Activated CD4-positive, alpha-beta memory T cell treated with anti-CD3 and anti-CD28 coated beads for 36 hours (primary cell): ENCODE measurements around the gene CCDC34. TPM values are rescaled to one million over a fixed set of nuclear protein-coding genes. Genes with fewer than 3 reads are reported as not detected.

ENCODE experiments used
- CTCF ChIA-PET: fragments of 350-600 bp; sonication (Branson Sonifier 250); formaldehyde crosslinking; loops from one replicate; lab custom pipeline; 2021; ENCODE audit warnings: antibody characterized with exemption, inconsistent platforms; lab: Charles Lee
- POLR2A ChIA-PET: fragments of 350-600 bp; sonication (Branson Sonifier 250); formaldehyde crosslinking; loops from one replicate; lab custom pipeline; 2021; ENCODE audit warnings: antibody characterized with exemption; lab: Charles Lee
- DNase-seq: peaks from one replicate; pipeline ENCODE4 v3.0.0-alpha.2; 2020
- H3K27ac Mint-ChIP-seq: one replicate; pipeline ENCODE4 v1.8.0; 2021; ENCODE audit warnings: mixed read lengths
- H3K27me3 Mint-ChIP-seq: one replicate; pipeline ENCODE4 v1.8.0; 2021; ENCODE audit warnings: mixed read lengths
- H3K36me3 Mint-ChIP-seq: one replicate; pipeline ENCODE4 v1.8.0; 2021; ENCODE audit warnings: mixed read lengths
- H3K4me1 Mint-ChIP-seq: one replicate; pipeline ENCODE4 v1.8.0; 2021; ENCODE audit warnings: low read depth, mixed read lengths
- H3K4me3 Mint-ChIP-seq: one replicate; pipeline ENCODE4 v1.8.0; 2021; ENCODE audit warnings: mild to moderate bottlenecking, mixed read lengths
- H3K9me3 Mint-ChIP-seq: one replicate; pipeline ENCODE4 v1.8.0; 2021; ENCODE audit warnings: mixed read lengths
- intact Hi-C: fragments of 100-400 bp; cut with micrococcal nuclease; formaldehyde crosslinking; loops from one replicate; pipeline ENCODE4 v1.15.1; 2023
- total RNA-seq, 2 experiments: library from RNA; stranded (reverse); gene quantifications; one replicate each; pipeline ENCODE4 v1.2.3, GENCODE V29; 2021

Gene CCDC34
- total RNA-seq, 2 experiments from 2014 or later: 22.8 to 23.7 TPM

DNA sequence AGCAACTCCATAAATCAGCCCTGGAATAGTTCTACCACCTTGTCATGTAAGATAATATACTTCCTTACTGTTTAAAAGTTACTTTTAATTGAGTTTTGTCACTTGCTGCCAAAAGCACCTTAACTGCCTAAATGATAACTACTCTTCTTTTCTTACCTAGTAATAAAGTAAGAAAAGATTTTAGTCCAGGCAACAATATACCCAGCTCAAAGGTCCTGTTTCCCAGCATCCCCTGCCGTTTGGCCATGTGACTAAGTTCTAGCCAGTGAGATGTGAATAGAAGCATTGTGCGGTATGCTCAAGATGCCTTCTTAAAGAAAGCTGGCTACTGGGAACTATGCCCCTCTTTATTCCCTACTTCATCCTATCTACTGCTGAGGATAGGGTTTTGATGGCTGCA is 39.4 kb upstream of the CCDC34 start:
- CTCF ChIA-PET: interaction anchor here (0.6 kb wide), 1 partner anchor 302 kb away, joined by 3 read pairs; no protein-coding TSS in a partner anchor
- Mint-ChIP-seq H3K27ac (no peak overlapping the region), H3K9me3 (no peaks in the 10 kb centered on the region), H3K4me3 (no peak overlapping the region), H3K36me3 (no peaks in the 10 kb centered on the region), H3K4me1 (no peaks in the 10 kb centered on the region), H3K27me3 (no peaks in the 10 kb centered on the region)
- POLR2A ChIA-PET: no interaction called here
- intact Hi-C loops: no loop called here
- no peak for DNase-seq

DNA sequence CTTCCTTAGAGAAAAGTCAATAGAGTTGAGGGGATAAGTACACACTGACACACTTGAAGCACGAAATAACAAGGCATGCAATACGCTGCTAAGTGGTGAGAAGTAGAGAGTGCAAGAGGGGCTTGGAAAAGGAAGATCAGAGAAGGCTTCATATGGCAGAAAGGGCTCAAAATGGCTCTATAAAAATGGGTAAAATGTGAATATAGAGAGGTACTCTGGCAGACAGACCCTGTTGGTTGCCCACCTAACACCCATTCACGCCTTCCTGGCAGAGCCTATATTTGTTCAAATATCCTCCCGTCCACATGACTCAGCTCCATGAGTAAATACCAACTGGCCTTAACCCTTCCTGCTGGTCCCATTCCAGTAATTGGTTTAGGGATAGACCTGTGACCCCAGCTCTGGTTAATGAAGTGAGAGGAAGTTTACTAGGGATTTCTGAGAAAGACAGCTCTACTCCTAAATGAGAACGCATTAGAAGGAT is 38.9 kb upstream of the CCDC34 start:
- intact Hi-C loops: no loop called here
- no peaks in the 10 kb centered on the region for H3K4me1 Mint-ChIP-seq
- H3K9me3 Mint-ChIP-seq: no peaks in the 10 kb centered on the region
- H3K36me3 Mint-ChIP-seq: no peaks in the 10 kb centered on the region
- CTCF ChIA-PET: interaction anchor here (0.6 kb wide), 1 partner anchor 303 kb away, joined by 3 read pairs; no protein-coding TSS in a partner anchor
- no peak for DNase-seq
- POLR2A ChIA-PET: no interaction called here
- H3K27ac Mint-ChIP-seq: no peak overlapping the region
- H3K4me3 Mint-ChIP-seq: no peak overlapping the region
- no peaks in the 10 kb centered on the region for H3K27me3 Mint-ChIP-seq

DNA sequence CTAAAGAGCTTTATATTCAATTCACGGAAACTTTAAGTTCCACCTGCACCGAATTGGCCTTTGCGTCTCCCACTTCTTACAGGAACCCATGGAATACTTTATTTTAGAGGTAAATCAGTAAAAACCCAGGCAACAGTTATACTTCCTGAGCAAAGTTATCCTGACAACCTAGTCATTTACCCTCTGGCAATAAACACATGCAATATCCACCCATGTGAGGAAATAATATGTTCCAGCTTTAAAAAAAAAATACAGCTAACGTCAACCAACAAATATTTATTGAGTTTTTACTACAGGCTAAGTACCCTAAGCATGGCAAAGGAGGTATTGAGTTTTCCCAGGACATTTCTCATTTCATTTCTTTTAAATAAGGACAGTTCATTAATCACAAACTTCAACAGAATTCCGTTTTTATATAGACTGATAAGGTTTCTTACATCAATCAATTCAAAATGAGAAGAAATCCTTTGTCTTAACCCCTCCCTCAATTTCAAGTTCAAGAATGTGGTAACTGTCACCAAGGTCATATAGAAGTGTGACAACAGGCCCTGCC is 38.3 kb upstream of the CCDC34 start:
- Mint-ChIP-seq H3K9me3 (no peaks in the 10 kb centered on the region), H3K27me3 (no peaks in the 10 kb centered on the region), H3K4me3 (no peak overlapping the region), H3K4me1 (no peaks in the 10 kb centered on the region), H3K36me3 (no peaks in the 10 kb centered on the region), H3K27ac (no peak overlapping the region)
- no peak for DNase-seq
- intact Hi-C loops: no loop called here
- ChIA-PET CTCF (no interaction called here), POLR2A (no interaction called here)

DNA sequence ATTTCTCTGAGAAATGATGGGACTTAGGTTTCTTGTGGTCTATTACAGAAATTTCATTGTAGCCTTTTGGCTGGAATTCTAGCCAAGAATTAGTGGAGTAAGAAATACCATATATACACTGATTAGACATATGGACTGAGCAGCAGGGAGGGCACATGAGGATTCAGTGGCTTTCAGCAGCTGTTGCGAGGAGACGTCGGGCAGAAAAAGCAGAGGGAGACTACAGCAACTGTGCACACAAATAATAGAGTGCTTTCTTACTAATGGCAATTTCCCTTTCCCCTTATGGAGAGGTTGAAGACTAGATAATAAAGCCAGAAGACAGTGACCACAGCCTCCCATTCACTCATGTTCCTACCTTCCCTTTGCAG is 35.4 kb upstream of the CCDC34 start:
- no peak for DNase-seq
- Mint-ChIP-seq H3K27me3 (no peaks in the 10 kb centered on the region), H3K4me1 (no peaks in the 10 kb centered on the region), H3K36me3 (no peaks in the 10 kb centered on the region), H3K9me3 (no peaks in the 10 kb centered on the region), H3K27ac (no peak overlapping the region), H3K4me3 (no peak overlapping the region)
- intact Hi-C loops: no loop called here
- POLR2A ChIA-PET: no interaction called here
- CTCF ChIA-PET: no interaction called here

DNA sequence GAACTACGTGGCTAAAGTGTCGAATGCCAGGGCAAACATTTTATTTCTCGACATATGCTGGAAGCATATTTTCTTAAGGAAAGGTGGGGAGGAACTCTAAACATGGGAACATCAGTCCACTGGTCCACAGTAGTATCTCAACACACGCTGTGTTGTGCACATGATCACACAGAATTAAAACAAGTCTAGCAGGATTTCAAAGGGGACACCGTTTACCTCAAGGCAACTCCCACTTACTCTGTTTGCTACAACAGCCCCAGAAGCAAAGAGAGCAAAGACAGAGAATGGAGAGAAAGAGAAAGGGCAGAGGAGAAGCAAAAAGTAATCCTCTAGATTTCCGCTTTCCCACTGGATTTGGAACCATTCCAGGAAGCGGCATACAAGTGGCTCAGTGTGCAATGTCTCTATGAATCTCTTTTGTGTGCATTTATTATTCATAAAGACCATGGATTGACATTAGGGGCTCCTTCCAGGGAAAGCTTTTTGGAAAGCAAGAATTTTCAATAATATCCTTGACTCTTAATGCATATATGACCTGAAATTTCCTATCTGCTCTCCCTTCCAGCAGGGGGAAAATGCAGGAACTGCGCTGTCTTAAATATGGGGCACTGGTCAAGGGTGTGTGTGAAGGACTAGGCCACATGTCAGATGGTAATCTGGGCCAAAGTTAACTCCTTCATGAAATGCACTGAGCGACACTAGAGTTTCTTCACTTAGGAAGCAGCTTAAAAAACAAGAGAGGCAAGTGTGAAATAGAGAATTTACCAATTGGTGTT is 34.8 kb upstream of the CCDC34 start:
- intact Hi-C loops: no loop called here
- Mint-ChIP-seq H3K9me3 (no peaks in the 10 kb centered on the region), H3K36me3 (no peaks in the 10 kb centered on the region), H3K27me3 (no peaks in the 10 kb centered on the region), H3K27ac (no peak overlapping the region), H3K4me3 (no peak overlapping the region), H3K4me1 (no peaks in the 10 kb centered on the region)
- POLR2A ChIA-PET: no interaction called here
- CTCF ChIA-PET: no interaction called here
- DNase-seq: no peak

DNA sequence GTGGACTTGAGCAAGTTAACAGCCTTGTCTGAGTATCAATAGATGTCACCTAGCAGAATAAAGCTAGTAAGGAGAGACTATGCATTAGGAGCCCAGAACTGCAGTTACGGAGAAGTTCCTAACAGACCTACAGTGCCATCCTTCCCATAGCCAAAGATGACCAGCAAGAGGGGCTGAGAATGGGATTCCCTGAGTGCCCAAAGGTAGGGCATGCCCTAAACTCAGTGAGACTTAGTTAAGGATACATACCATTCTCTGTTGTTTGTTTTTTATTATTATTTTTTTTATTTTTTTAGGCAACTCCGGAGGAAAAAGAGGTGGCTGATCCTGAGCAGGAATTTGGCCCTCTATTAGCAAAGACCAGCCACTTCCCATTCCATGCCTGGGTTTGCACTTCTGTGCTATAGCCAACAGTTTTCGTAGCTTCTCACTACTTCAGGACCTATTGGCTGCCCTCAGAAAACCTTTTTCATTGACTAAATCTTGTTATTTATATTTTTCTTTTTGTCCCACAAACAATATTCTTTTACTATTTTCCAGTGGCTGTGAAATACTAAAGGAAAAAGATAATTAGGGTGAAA is 33.3 kb upstream of the CCDC34 start:
- ChIA-PET POLR2A (no interaction called here), CTCF (no interaction called here)
- Mint-ChIP-seq H3K4me1 (no peaks in the 10 kb centered on the region), H3K4me3 (no peak overlapping the region), H3K36me3 (no peaks in the 10 kb centered on the region), H3K9me3 (no peaks in the 10 kb centered on the region), H3K27ac (no peak overlapping the region), H3K27me3 (no peaks in the 10 kb centered on the region)
- intact Hi-C loops: no loop called here
- DNase-seq: no peak

DNA sequence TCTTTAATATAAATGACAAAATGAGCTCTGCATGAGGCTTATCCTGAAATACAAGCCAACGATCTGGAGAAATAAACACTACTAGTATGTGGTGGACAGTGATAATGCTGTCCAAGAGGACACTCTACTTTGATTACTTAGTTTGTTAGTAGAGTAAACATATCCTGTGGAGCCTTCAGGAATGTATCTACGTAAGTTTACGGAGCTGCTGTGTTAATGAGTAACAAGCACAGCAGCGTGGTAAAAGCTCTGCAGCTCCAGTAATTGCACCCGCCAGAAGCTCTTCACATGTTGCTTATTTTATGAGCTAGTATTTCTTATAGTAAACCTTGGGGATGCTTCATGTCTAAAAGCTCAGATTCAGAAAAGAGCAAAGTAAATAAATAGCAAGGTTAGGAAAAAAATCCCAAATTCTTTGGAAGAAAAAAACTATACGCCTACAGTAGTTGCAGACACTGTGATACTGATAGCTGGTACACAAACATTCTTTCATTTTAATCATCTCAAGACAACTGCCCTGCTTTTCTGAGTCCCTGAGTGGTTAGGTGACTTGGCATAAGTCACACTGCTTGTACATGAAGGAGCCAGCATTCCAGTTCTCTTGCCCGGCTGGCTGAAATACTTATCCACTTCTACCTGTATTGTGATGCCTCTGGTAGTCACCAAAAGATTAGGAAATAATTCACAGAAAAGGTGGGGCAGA is 32.7 kb upstream of the CCDC34 start:
- Mint-ChIP-seq H3K9me3 (no peaks in the 10 kb centered on the region), H3K4me1 (no peaks in the 10 kb centered on the region), H3K4me3 (no peak overlapping the region), H3K27me3 (no peaks in the 10 kb centered on the region), H3K36me3 (no peaks in the 10 kb centered on the region), H3K27ac (no peak overlapping the region)
- no peak for DNase-seq
- ChIA-PET POLR2A (no interaction called here), CTCF (no interaction called here)
- intact Hi-C loops: no loop called here

DNA sequence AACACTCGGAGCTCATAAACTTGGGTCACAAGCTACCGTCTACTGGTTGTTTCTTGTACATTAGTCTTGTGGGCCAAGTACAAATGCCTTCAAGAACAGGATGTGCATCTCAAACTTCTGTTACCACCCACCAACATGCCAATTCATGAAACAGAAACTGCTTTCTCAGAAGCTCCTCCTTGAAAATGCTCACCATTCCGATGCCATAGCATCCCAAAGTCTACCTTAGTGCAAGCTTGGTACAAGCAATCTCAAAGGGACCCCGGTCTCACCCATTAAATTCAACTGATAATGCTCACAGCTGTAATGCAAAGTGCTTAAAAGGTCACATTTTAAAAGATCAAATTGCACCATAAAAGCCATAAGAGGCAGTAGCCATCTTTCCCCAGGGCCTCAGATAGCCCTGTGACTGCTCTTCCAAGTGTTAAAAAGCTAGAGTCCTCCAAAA is 31.8 kb upstream of the CCDC34 start:
- CTCF ChIA-PET: no interaction called here
- no peaks in the 10 kb centered on the region for H3K4me1 Mint-ChIP-seq
- POLR2A ChIA-PET: no interaction called here
- no peaks in the 10 kb centered on the region for H3K27me3 Mint-ChIP-seq
- intact Hi-C loops: no loop called here
- H3K9me3 Mint-ChIP-seq: no peaks in the 10 kb centered on the region
- no peak overlapping the region for H3K4me3 Mint-ChIP-seq
- DNase-seq: no peak
- no peak overlapping the region for H3K27ac Mint-ChIP-seq
- H3K36me3 Mint-ChIP-seq: no peaks in the 10 kb centered on the region

DNA sequence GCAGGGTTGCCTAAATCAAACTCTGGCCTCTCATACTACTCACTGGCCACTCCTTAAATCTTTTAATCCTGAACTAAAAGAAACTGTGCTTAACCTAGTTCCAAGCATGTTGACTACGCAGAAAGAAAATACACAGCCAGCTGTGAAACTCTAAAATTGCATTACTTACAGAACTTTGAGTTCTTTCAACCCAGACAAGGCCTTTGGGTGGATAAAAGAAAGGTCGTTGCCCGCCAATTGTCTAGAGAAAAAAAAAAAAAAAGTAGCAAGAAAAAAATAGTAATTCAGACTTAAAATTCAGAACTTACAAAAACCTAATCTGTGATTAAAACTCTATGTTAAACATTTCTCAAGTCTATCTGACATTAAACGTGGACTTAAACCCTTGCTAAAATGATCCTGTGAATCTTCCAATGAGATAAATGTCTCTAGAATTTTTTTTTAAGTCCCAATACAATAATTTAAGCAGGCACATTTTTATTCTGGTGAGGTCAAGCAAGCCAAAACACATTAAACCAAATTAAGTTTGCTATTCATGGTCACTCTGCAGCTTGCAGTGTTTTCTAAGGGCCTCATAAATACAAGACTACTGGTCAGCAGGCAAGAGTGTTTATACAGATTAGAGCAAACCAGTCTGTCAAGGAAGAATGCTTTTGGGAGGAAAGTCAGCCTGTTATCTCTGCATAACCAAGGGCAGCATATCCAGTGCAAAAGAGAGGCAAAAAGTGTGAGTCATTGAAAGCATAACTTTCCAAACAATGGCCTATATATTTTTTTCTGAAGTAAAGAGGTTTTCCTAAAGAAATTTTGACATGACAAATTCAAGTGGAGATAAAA is 29.5 kb upstream of the CCDC34 start:
- H3K9me3 Mint-ChIP-seq: no peaks in the 10 kb centered on the region
- H3K4me3 Mint-ChIP-seq: no peak overlapping the region
- no peak for DNase-seq
- no peaks in the 10 kb centered on the region for H3K36me3 Mint-ChIP-seq
- no peaks in the 10 kb centered on the region for H3K27me3 Mint-ChIP-seq
- H3K4me1 Mint-ChIP-seq: peaks cover 4% of the 10 kb centered on the region
- ChIA-PET CTCF (no interaction called here), POLR2A (no interaction called here)
- H3K27ac Mint-ChIP-seq: no peak overlapping the region
- intact Hi-C loops: no loop called here

DNA sequence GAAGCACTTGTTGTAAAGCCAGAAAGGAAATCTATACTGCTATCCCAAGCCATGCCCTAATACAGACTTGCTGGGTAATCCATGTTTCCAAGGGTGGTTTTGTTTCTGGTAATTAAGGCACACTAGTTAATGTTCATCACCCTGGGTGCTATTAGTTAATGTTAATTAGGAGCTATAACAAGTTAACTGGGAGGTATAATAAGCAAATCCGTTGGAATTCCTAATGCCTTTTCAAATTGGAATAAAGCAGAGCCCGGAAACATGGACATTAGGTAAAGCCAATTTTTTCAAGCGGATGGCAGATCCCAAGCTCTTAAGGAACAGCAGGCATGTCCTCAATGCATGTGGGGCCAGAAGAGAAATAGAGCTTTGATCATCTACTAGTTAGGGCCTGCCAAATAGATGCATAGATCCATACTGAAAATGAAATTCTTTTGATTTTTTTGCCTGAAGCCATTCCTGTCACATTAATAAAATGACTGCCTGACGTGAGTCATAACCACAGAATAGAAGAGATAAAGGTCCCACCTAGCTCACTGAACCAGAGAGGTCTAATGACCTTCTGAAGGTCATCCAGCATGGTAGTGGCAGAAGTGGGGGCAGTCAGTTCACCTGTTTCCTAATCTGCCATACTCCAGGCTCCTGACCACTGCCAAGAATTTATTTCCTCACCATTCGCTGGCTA is 28.5 kb upstream of the CCDC34 start:
- Mint-ChIP-seq H3K4me1 (peaks cover 4% of the 10 kb centered on the region), H3K36me3 (no peaks in the 10 kb centered on the region), H3K4me3 (no peak overlapping the region), H3K27ac (no peak overlapping the region), H3K27me3 (peaks cover under 1% of the 10 kb centered on the region), H3K9me3 (no peaks in the 10 kb centered on the region)
- ChIA-PET POLR2A (no interaction called here), CTCF (interaction anchor here (0.8 kb wide), 1 partner anchor 94 kb away, joined by 3 read pairs; no protein-coding TSS in a partner anchor)
- intact Hi-C loops: no loop called here
- DNase-seq: no peak
